Endothelial cell of umbilical vein (primary cell): ENCODE results near the gene GOLPH3.

Experiments
- CTCF ChIP-seq, 2 donors: IDR thresholded peaks; 1 replicate in 1 of 2; 2 replicates in 1 of 2; pipeline ENCODE4 v1.5.1; 2011; ENCODE audit warnings: low read length in 2 of 2, mild to moderate bottlenecking in 2 of 2, moderate library complexity in 2 of 2, control low read depth in 1 of 2, inconsistent platforms in 1 of 2, low read depth in 1 of 2; ENCODE audit not compliant: insufficient read depth in 1 of 2; ENCODE audit errors: extremely low read depth in 1 of 2
- EZH2 ChIP-seq: IDR thresholded peaks from 2 replicates; pipeline ENCODE4 v1.6.1; 2012; ENCODE audit warnings: borderline replicate concordance, low read depth, mild to moderate bottlenecking, moderate library complexity, low read length, inconsistent platforms; ENCODE audit not compliant: severe bottlenecking
- FOS ChIP-seq: IDR thresholded peaks from 2 replicates; pipeline ENCODE4 v1.6.1; 2011; ENCODE audit warnings: mild to moderate bottlenecking, low read length, moderate library complexity, borderline replicate concordance; ENCODE audit not compliant: insufficient read depth
- MAX ChIP-seq: IDR thresholded peaks from 2 replicates; pipeline ENCODE4 v1.6.1; 2011; ENCODE audit not compliant: insufficient read depth, insufficient read length
- MYC ChIP-seq: IDR thresholded peaks from one replicate; pipeline ENCODE4 v1.6.1; 2011; ENCODE audit warnings: mild to moderate bottlenecking, low read depth, low read length
- POLR2A ChIP-seq: IDR thresholded peaks from 2 replicates; pipeline ENCODE4 v1.6.1; 2012; ENCODE audit warnings: low read depth, mild to moderate bottlenecking, control low read depth, low read length
- POLR2AphosphoS5 ChIP-seq: IDR thresholded peaks from 2 replicates; pipeline ENCODE4 v1.6.1; 2012; ENCODE audit warnings: low read depth, mild to moderate bottlenecking, control low read depth, low read length, moderate library complexity; ENCODE audit not compliant: insufficient read depth

- no peak for TF ChIP-seq CTCF (IDR thresholded peaks at IDR 0.05; ENCODE audit: extremely low read depth in 1 of 2, insufficient read depth in 1 of 2, low read depth in 1 of 2, low read length in 2 of 2)
- TF ChIP-seq POLR2A = no peak
- TF ChIP-seq POLR2AphosphoS5 = no peak
- TF ChIP-seq EZH2 = no peak
- TF ChIP-seq MAX = no peak
- TF ChIP-seq MYC = no peak
- TF ChIP-seq FOS = no peak
Measured at GRCh38 chr5:32107291-32107690, 66.8 kb downstream of the GOLPH3 start.
